Lung microvascular endothelial cell (primary cell): ENCODE results near the gene PDIA4. TPM values are rescaled to one million over a fixed set of nuclear protein-coding genes. Genes with fewer than 3 reads are reported as not detected.
"Not testable (repeated sequence)": the region's sequence is repeated elsewhere in the genome, so short reads cannot be mapped to it uniquely, and the experiment has no call there.

Source experiments
- DNase-seq, 2 donors: peaks; one replicate each; pipeline versions ENCODE4 v3.0.0 to v3.0.0-alpha.2; 2010; ENCODE audit warnings: low read depth in 2 of 2
- total RNA-seq: library from RNA; depleted of rRNA; stranded (reverse); fragments of >200 nt; gene quantifications from 2 replicates; pipeline ENCODE4 v1.2.1, GENCODE V29; 2014

The PDIA4 gene
- total RNA-seq, 1 donor from 2014 or later: 258 TPM

- no peak for DNase-seq
Measured at GRCh38 chr7:149031353-149031910, 3.1 kb upstream of the PDIA4 start.

- DNase-seq: not testable (repeated sequence)
Measured at GRCh38 chr7:149030439-149030838, 2.1 kb upstream of the PDIA4 start.

GRCh38 chr7:149027611-149028345, 527 bp downstream of the PDIA4 start:
- DNase-seq: peak; percentile 36 to 44

GRCh38 chr7:149027055-149027454, 1.2 kb downstream of the PDIA4 start:
- no peak for DNase-seq

GRCh38 chr7:149023662-149024061, 4.6 kb downstream of the PDIA4 start:
- DNase-seq: no peak

- no peak for DNase-seq
Measured at GRCh38 chr7:149022756-149023360, 5.4 kb downstream of the PDIA4 start.

GRCh38 chr7:149021725-149022062, 6.6 kb downstream of the PDIA4 start:
- DNase-seq: no peak

GRCh38 chr7:149020483-149020882, 7.8 kb downstream of the PDIA4 start:
- no peak for DNase-seq

GRCh38 chr7:149016876-149017275, 11.4 kb downstream of the PDIA4 start:
- DNase-seq: no peak

- DNase-seq: no peak
Measured at GRCh38 chr7:149014309-149014708, 14.0 kb downstream of the PDIA4 start.

- DNase-seq: no peak
Measured at GRCh38 chr7:149013876-149014275, 14.4 kb downstream of the PDIA4 start.

- DNase-seq: not testable (repeated sequence)
Measured at GRCh38 chr7:149012730-149013129, 15.6 kb downstream of the PDIA4 start.

GRCh38 chr7:149011491-149011890, 16.8 kb downstream of the PDIA4 start:
- DNase-seq: no peak

GRCh38 chr7:149010451-149010850, 17.9 kb downstream of the PDIA4 start:
- no peak for DNase-seq

- DNase-seq: no peak
Measured at GRCh38 chr7:149009527-149009926, 18.8 kb downstream of the PDIA4 start.

GRCh38 chr7:149007611-149008010, 20.7 kb downstream of the PDIA4 start:
- peak in 1 of 2 donors; percentile 21 for DNase-seq

GRCh38 chr7:149007146-149007545, 21.2 kb downstream of the PDIA4 start:
- no peak for DNase-seq

GRCh38 chr7:149006345-149006725, 22.0 kb downstream of the PDIA4 start:
- no peak for DNase-seq

GRCh38 chr7:149005427-149006344, 22.6 kb downstream of the PDIA4 start:
- peak; percentile 81 to 91 for DNase-seq

- DNase-seq: no peak
Measured at GRCh38 chr7:149004405-149005370, 23.6 kb downstream of the PDIA4 start.
